ENCODE results near the gene MMP8. TPM values are rescaled to one million over a fixed set of nuclear protein-coding genes. Genes with fewer than 3 reads are reported as not detected.

Gene MMP8
- total RNA-seq, 1 donor from 2014 or later: not detected

DNA sequence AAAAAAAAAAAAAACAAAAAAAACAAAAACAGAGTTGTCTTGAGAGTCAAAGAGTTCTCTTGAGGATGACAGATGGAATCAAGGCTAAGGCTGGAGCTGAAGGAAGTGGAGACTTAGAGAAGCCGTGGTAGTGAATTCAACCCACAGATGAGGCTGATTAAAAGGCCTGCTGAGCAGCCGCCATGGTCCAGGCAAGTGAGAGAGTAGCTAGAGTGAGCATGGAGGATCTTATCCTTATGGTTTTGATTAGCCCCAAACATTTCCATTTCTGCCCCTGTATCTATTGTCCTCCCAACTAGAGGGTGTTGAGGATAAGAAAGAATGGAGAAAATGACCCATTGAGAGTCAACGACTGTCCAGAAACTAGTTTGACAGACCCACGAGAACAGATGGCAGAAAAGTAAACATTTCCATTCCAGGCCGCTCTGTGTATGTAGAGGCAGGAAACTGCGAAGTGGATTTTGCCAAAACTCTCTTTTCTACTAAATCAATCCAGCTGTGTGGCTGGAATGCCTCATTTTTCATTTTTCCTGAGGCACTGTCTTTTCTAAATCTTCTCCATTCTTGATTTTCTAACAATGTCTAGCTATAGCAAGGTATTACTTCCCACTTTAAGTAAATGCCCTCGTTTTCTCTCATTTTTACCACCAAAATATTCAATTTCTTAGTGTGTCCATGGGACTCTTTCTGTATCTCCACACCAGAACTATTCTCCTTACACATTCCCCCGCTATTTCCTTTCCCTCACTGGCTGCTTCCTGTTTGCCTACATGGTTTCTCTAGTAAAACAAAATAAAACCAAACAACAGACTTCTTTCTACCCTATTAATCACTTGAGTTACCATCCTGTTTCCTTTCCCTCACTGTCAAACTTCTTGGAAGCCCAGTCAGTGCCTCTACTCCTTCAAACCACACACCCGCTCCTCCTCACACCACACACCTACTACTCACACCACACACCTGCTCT lies 5.4 kb upstream of the MMP8 start:
- Mint-ChIP-seq H3K9me3 (no peaks in the 10 kb centered on the region), H3K27me3 (peaks cover 4% of the 10 kb centered on the region), H3K27ac (no peak overlapping the region), H3K4me3 (no peak overlapping the region), H3K4me1 (ENCODE audit: unreplicated experiment) (no peaks in the 10 kb centered on the region), H3K36me3 (no peaks in the 10 kb centered on the region)
- DNase-seq (ENCODE audit: extremely low spot score, unreplicated experiment): no peak
- TF ChIP-seq, protein P1, sequence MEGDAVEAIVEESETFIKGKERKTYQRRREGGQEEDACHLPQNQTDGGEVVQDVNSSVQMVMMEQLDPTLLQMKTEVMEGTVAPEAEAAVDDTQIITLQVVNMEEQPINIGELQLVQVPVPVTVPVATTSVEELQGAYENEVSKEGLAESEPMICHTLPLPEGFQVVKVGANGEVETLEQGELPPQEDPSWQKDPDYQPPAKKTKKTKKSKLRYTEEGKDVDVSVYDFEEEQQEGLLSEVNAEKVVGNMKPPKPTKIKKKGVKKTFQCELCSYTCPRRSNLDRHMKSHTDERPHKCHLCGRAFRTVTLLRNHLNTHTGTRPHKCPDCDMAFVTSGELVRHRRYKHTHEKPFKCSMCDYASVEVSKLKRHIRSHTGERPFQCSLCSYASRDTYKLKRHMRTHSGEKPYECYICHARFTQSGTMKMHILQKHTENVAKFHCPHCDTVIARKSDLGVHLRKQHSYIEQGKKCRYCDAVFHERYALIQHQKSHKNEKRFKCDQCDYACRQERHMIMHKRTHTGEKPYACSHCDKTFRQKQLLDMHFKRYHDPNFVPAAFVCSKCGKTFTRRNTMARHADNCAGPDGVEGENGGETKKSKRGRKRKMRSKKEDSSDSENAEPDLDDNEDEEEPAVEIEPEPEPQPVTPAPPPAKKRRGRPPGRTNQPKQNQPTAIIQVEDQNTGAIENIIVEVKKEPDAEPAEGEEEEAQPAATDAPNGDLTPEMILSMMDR (conservative IDR thresholded peaks at IDR 0.05): no peak

DNA sequence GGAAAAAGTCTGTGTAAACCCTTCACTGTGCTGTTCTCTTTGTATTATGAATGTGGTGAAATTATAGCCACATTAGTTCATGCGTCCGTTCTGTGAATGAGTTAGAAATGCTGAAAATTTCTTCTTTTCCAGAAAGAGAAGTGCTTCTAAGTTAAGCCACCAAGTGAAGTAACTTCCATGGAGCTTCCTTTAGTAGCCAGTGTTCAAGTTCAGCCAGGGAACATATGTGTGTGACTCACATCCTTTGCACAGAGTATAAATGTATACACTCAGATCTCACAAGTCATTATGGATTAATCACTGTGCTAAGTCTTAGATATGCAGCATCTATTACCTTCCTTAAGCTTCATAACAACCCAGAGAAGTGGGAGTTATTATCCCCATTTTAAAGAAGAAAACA lies 3.1 kb upstream of the MMP8 start:
- Mint-ChIP-seq H3K4me1 (ENCODE audit: unreplicated experiment) (no peaks in the 10 kb centered on the region), H3K27me3 (no peaks in the 10 kb centered on the region), H3K27ac (no peak overlapping the region), H3K9me3 (no peaks in the 10 kb centered on the region), H3K36me3 (no peaks in the 10 kb centered on the region), H3K4me3 (no peak overlapping the region)
- no peak for DNase-seq (ENCODE audit: extremely low spot score, unreplicated experiment)
- TF ChIP-seq, protein P1 (conservative IDR thresholded peaks at IDR 0.05): no peak

DNA sequence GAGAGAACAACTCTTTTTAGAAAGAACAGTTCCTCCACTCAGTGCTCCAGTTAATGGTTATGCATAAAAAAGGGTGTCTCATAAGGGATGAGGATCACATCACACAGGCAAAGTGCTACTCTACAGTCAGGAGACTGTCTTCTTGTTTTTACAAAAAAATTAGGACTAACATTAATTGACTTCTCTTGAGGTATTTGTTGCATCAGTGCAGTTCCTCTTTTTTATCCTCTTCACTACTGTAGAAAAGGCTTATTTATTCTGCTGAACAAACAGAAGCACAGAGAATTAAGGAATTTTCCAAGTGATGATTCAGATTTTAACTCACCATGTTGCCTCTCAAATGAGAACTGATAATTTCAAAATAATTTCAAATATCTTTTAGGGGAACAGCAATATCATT lies 1.9 kb downstream of the MMP8 start:
- no peaks in the 10 kb centered on the region for H3K36me3 Mint-ChIP-seq
- no peak overlapping the region for H3K4me3 Mint-ChIP-seq
- no peaks in the 10 kb centered on the region for H3K4me1 Mint-ChIP-seq (ENCODE audit: unreplicated experiment)
- no peaks in the 10 kb centered on the region for H3K9me3 Mint-ChIP-seq
- H3K27me3 Mint-ChIP-seq: peaks cover 3% of the 10 kb centered on the region
- TF ChIP-seq, protein P1 (conservative IDR thresholded peaks at IDR 0.05): no peak
- no peak for DNase-seq (ENCODE audit: extremely low spot score, unreplicated experiment)
- no peak overlapping the region for H3K27ac Mint-ChIP-seq

DNA sequence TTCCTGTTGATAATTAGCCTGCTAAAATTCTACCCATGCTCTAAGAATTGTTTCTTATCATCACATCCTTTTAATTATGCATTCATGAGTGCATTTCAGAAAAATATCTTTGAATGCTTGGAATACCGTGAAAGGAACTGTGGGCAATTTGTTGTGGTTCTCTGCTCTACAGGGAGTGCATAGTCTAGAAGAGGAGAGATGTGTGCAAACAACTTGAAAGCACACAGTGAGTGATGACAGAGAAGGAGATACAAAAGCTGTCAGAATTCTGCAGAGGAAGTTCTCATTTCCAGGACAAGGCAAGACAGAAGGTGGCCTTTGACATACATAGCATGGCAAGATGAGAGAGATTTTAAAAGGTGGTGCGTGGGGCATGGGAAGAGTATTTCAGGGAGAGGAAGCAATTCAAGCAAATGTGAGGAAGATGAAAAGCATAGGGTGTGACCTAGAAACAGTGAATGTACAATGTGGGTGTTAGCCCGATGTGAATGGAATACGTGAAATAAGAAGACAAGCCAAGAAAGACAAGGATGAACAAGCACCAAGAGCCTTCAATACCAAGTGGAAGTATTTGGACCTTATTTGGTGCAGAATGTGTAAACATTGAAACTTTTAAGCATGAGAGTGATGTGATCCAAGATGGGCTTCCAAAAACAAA lies 5.0 kb downstream of the MMP8 start:
- Mint-ChIP-seq H3K27me3 (peaks cover 3% of the 10 kb centered on the region), H3K36me3 (no peaks in the 10 kb centered on the region), H3K9me3 (no peaks in the 10 kb centered on the region), H3K4me1 (ENCODE audit: unreplicated experiment) (no peaks in the 10 kb centered on the region), H3K27ac (no peak overlapping the region), H3K4me3 (no peak overlapping the region)
- no peak for DNase-seq (ENCODE audit: extremely low spot score, unreplicated experiment)
- TF ChIP-seq, protein P1 (conservative IDR thresholded peaks at IDR 0.05): no peak

DNA sequence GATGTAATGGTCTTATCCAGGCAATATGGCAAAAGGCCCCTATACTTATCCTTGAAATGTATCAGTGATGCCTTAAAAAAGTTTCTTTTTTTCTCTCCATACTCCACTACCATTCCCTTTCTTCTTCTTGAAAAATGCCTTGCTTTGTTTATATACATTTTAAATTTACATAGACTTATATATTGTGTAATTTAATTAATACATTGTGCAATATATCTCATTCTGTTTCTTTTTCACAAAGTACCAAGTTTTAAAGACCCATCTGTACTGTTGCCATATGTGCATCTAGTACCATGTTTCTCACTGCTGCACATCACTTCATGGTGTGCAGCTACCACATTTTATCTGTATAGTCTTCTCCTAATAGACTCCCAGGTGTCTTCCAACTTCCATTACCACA lies 7.5 kb downstream of the MMP8 start:
- H3K27ac Mint-ChIP-seq: no peak overlapping the region
- TF ChIP-seq, protein P1 (conservative IDR thresholded peaks at IDR 0.05): no peak
- peaks cover 3% of the 10 kb centered on the region for H3K27me3 Mint-ChIP-seq
- H3K9me3 Mint-ChIP-seq: no peaks in the 10 kb centered on the region
- no peak for DNase-seq (ENCODE audit: extremely low spot score, unreplicated experiment)
- H3K36me3 Mint-ChIP-seq: no peaks in the 10 kb centered on the region
- H3K4me1 Mint-ChIP-seq (ENCODE audit: unreplicated experiment): no peaks in the 10 kb centered on the region
- H3K4me3 Mint-ChIP-seq: no peak overlapping the region

Measured in type B pancreatic cell (in vitro differentiated cells).